HepG2 (cell line): ENCODE measurements around the gene GAPT. TPM values are rescaled to one million over a fixed set of nuclear protein-coding genes. Genes with fewer than 3 reads are reported as not detected.

Experiments
- HDAC1 ChIP-seq: sonication (generic); formaldehyde crosslinking; IDR thresholded peaks from 2 replicates; pipeline ENCODE4 v1.5.1; 2020; ENCODE audit warnings: mild to moderate bottlenecking, missing genetic modification reagents
- NFYC ChIP-seq: IDR thresholded peaks from 2 replicates; pipeline ENCODE4 v1.6.1; 2016; ENCODE audit warnings: missing genetic modification reagents, missing compliant biosample characterization
- XRCC5 ChIP-seq: fragments of 200-400 bp; formaldehyde crosslinking; optimal IDR thresholded peaks from 2 replicates; pipeline ENCODE3; 2017; ENCODE audit warnings: mild to moderate bottlenecking, low read length
- YY1 ChIP-seq: IDR thresholded peaks from 2 replicates; pipeline ENCODE4 v1.6.1; 2011; ENCODE audit warnings: low read length, low read depth, moderate library complexity, mild to moderate bottlenecking; ENCODE audit not compliant: insufficient read depth, insufficient replicate concordance
- ZNF224 ChIP-seq: sonication (generic); formaldehyde crosslinking; IDR thresholded peaks from 2 replicates; pipeline ENCODE4 v1.5.0; 2020; ENCODE audit warnings: mild to moderate bottlenecking, missing genetic modification reagents
- ZNF33B ChIP-seq: sonication (generic); formaldehyde crosslinking; IDR thresholded peaks from 2 replicates; pipeline ENCODE4 v1.5.1; 2020; ENCODE audit warnings: mild to moderate bottlenecking, missing genetic modification reagents
- ZNF724P ChIP-seq: sonication (generic); formaldehyde crosslinking; IDR thresholded peaks from 2 replicates; pipeline ENCODE4 v1.8.0; 2022; ENCODE audit warnings: missing genetic modification reagents, borderline replicate concordance
- ZSCAN31 ChIP-seq: sonication (generic); formaldehyde crosslinking; IDR thresholded peaks from 2 replicates; pipeline ENCODE4 v1.5.0; 2020; ENCODE audit warnings: low read depth, mild to moderate bottlenecking, missing genetic modification reagents
- polyA plus RNA-seq, 8 experiments: library from polyadenylated mRNA; depleted of rRNA in 3 of 8; stranded (reverse) in 7 of 8; unstranded in 1 of 8; fragments of >200 nt; fragmentation: Illumina TruSeq in 4 of 8; extraction: Trizol in 4 of 8; gene quantifications; 2 replicates each; pipeline versions ENCODE4 v1.2.1 to v1.2.3, GENCODE V29; 2011 to 2016; ENCODE audit warnings: low read depth in 4 of 8, missing spikeins in 1 of 8, mixed read lengths in 1 of 8; ENCODE audit not compliant: insufficient read depth in 1 of 8
- total RNA-seq, 5 experiments: library from RNA; depleted of rRNA; stranded (reverse); fragments of >200 nt; fragmentation: Illumina TruSeq; extraction: Trizol; gene quantifications; 2 replicates each; pipeline ENCODE4 v1.2.3, GENCODE V29; 2016; ENCODE audit warnings: low read depth in 1 of 5
- TF ChIP-seq, protein P1 (sequence below): sonication (generic); formaldehyde crosslinking; IDR thresholded peaks from 2 replicates; pipeline ENCODE4 v1.4.0; 2020; ENCODE audit warnings: missing genetic modification reagents
- TF ChIP-seq, protein P2 (sequence below): sonication (generic); formaldehyde crosslinking; IDR thresholded peaks from 2 replicates; pipeline ENCODE4 v1.4.0; 2020; ENCODE audit warnings: missing genetic modification reagents, borderline replicate concordance
- TF ChIP-seq, protein P3 (sequence below): sonication (generic); formaldehyde crosslinking; IDR thresholded peaks from 2 replicates; pipeline ENCODE4 v1.4.0; 2020; ENCODE audit warnings: missing genetic modification reagents
- TF ChIP-seq, protein P4 (sequence below): IDR thresholded peaks from 2 replicates; pipeline ENCODE4 v1.6.1; 2016; ENCODE audit warnings: mild to moderate bottlenecking
- TF ChIP-seq, protein P5 (sequence below): IDR thresholded peaks from 2 replicates; pipeline ENCODE4 v1.6.1; 2018; ENCODE audit warnings: missing genetic modification reagents
- TF ChIP-seq, protein P6 (sequence below): sonication (generic); formaldehyde crosslinking; IDR thresholded peaks from 2 replicates; pipeline ENCODE4 v1.4.0; 2020; ENCODE audit warnings: missing genetic modification reagents

The GAPT gene
- total and polyA plus RNA-seq, 2 of the 13 experiments (the other 11 are each of a cell fraction or from before 2014, with no cell fraction given), result not detected

DNA sequence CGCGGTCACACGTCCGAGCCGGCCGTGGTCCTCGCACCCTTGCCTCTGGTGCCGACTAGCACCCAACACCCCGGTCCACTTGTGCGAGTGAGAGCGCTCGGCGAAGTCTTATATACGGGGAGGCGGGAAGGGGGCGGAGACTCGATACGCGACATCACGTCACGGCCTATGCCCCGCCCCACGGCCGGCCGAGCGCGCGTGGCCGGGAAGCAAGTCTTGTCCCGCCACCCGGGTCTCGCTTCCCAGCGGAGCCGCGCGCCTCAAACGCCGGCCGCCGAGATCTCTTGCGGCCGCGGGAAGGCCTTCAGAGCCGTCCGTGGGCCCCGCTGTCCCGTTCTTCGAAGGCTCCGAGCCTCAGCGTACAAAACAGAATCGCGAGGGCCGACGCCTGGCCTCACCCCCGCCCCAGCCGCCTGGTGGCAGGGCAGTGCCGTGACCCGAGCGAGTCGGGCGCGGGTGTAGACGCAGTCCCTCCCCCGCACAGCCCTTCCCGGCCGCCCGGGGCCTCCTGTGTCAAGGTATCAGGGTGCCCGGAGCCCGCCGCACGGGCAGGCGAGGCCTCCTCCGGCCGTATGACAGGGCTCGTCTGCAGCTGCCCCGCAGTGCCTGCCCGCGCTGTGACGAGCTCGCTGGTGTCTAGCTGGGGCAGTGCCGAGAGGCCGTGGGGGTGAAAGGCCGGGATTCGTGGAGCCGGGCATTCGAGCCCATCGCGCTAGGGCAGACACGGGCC is 31.1 kb upstream of the GAPT start, which contains the start of gene PLK2 (continued):
- TF ChIP-seq, protein P1, sequence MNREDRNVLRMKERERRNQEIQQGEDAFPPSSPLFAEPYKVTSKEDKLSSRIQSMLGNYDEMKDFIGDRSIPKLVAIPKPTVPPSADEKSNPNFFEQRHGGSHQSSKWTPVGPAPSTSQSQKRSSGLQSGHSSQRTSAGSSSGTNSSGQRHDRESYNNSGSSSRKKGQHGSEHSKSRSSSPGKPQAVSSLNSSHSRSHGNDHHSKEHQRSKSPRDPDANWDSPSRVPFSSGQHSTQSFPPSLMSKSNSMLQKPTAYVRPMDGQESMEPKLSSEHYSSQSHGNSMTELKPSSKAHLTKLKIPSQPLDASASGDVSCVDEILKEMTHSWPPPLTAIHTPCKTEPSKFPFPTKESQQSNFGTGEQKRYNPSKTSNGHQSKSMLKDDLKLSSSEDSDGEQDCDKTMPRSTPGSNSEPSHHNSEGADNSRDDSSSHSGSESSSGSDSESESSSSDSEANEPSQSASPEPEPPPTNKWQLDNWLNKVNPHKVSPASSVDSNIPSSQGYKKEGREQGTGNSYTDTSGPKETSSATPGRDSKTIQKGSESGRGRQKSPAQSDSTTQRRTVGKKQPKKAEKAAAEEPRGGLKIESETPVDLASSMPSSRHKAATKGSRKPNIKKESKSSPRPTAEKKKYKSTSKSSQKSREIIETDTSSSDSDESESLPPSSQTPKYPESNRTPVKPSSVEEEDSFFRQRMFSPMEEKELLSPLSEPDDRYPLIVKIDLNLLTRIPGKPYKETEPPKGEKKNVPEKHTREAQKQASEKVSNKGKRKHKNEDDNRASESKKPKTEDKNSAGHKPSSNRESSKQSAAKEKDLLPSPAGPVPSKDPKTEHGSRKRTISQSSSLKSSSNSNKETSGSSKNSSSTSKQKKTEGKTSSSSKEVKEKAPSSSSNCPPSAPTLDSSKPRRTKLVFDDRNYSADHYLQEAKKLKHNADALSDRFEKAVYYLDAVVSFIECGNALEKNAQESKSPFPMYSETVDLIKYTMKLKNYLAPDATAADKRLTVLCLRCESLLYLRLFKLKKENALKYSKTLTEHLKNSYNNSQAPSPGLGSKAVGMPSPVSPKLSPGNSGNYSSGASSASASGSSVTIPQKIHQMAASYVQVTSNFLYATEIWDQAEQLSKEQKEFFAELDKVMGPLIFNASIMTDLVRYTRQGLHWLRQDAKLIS (CRISPR knock-in tag), result no peak
- TF ChIP-seq ZNF33B (no peak), ZNF724P (no peak), XRCC5 (no peak), NFYC (CRISPR knock-in tag) (no peak), YY1 (peak; percentile 19), HDAC1 (CRISPR knock-in tag) (0 out of 2 replicates have a peak, but pooled peaks have one; percentile 24), ZSCAN31 (CRISPR knock-in tag) (no peak), ZNF224 (CRISPR knock-in tag) (no peak; the same call in none of the 2 replicates)
- TF ChIP-seq, protein P2, sequence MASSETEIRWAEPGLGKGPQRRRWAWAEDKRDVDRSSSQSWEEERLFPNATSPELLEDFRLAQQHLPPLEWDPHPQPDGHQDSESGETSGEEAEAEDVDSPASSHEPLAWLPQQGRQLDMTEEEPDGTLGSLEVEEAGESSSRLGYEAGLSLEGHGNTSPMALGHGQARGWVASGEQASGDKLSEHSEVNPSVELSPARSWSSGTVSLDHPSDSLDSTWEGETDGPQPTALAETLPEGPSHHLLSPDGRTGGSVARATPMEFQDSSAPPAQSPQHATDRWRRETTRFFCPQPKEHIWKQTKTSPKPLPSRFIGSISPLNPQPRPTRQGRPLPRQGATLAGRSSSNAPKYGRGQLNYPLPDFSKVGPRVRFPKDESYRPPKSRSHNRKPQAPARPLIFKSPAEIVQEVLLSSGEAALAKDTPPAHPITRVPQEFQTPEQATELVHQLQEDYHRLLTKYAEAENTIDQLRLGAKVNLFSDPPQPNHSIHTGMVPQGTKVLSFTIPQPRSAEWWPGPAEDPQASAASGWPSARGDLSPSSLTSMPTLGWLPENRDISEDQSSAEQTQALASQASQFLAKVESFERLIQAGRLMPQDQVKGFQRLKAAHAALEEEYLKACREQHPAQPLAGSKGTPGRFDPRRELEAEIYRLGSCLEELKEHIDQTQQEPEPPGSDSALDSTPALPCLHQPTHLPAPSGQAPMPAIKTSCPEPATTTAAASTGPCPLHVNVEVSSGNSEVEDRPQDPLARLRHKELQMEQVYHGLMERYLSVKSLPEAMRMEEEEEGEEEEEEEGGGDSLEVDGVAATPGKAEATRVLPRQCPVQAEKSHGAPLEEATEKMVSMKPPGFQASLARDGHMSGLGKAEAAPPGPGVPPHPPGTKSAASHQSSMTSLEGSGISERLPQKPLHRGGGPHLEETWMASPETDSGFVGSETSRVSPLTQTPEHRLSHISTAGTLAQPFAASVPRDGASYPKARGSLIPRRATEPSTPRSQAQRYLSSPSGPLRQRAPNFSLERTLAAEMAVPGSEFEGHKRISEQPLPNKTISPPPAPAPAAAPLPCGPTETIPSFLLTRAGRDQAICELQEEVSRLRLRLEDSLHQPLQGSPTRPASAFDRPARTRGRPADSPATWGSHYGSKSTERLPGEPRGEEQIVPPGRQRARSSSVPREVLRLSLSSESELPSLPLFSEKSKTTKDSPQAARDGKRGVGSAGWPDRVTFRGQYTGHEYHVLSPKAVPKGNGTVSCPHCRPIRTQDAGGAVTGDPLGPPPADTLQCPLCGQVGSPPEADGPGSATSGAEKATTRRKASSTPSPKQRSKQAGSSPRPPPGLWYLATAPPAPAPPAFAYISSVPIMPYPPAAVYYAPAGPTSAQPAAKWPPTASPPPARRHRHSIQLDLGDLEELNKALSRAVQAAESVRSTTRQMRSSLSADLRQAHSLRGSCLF (CRISPR knock-in tag), result no peak
- TF ChIP-seq, protein P3, sequence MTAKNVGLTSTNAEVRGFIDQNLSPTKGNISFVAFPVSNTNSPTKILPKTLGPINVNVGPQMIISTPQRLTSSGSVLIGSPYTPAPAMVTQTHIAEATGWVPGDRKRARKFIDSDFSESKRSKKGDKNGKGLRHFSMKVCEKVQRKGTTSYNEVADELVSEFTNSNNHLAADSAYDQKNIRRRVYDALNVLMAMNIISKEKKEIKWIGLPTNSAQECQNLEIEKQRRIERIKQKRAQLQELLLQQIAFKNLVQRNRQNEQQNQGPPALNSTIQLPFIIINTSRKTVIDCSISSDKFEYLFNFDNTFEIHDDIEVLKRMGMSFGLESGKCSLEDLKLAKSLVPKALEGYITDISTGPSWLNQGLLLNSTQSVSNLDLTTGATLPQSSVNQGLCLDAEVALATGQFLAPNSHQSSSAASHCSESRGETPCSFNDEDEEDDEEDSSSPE (CRISPR knock-in tag), result 0 out of 2 replicates have a peak, but pooled peaks have one; percentile 10
- TF ChIP-seq, protein P4, sequence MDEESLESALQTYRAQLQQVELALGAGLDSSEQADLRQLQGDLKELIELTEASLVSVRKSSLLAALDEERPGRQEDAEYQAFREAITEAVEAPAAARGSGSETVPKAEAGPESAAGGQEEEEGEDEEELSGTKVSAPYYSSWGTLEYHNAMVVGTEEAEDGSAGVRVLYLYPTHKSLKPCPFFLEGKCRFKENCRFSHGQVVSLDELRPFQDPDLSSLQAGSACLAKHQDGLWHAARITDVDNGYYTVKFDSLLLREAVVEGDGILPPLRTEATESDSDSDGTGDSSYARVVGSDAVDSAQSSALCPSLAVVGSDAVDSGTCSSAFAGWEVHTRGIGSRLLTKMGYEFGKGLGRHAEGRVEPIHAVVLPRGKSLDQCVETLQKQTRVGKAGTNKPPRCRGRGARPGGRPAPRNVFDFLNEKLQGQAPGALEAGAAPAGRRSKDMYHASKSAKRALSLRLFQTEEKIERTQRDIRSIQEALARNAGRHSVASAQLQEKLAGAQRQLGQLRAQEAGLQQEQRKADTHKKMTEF, result no peak; the same call in 1 of the 2 replicates
- TF ChIP-seq, protein P5, sequence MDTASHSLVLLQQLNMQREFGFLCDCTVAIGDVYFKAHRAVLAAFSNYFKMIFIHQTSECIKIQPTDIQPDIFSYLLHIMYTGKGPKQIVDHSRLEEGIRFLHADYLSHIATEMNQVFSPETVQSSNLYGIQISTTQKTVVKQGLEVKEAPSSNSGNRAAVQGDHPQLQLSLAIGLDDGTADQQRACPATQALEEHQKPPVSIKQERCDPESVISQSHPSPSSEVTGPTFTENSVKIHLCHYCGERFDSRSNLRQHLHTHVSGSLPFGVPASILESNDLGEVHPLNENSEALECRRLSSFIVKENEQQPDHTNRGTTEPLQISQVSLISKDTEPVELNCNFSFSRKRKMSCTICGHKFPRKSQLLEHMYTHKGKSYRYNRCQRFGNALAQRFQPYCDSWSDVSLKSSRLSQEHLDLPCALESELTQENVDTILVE, result 0 out of 2 replicates have a peak, but pooled peaks have one; percentile 46
- TF ChIP-seq, protein P6, sequence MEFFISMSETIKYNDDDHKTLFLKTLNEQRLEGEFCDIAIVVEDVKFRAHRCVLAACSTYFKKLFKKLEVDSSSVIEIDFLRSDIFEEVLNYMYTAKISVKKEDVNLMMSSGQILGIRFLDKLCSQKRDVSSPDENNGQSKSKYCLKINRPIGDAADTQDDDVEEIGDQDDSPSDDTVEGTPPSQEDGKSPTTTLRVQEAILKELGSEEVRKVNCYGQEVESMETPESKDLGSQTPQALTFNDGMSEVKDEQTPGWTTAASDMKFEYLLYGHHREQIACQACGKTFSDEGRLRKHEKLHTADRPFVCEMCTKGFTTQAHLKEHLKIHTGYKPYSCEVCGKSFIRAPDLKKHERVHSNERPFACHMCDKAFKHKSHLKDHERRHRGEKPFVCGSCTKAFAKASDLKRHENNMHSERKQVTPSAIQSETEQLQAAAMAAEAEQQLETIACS (CRISPR knock-in tag), result peak; percentile 67; the same call in 1 of the 2 replicates
